GM23338 (cell line): ENCODE results near the gene FCN1. TPM values are rescaled to one million over a fixed set of nuclear protein-coding genes. Genes with fewer than 3 reads are reported as not detected.

ENCODE experiments used
- ATAC-seq: fragments of 200-7000 bp; cut with Tn5 transposase; 3 replicates; pipeline ENCODE4 v1.9.1; 2020
- DNase-seq: peaks from one replicate; pipeline ENCODE4 v3.0.0-alpha.2; 2015; ENCODE audit warnings: low spot score
- H2AFZ ChIP-seq: fragments of 200-600 bp; sonication (generic); 2 replicates; pipeline ENCODE4 v1.8.0; 2016; ENCODE audit warnings: antibody characterized with exemption, mild to moderate bottlenecking, moderate library complexity
- H3F3A ChIP-seq: fragments of 200-600 bp; sonication (generic); replicated peaks from 2 replicates; pipeline ENCODE4 v1.8.0; 2017; ENCODE audit warnings: antibody characterized with exemption, mixed run types, low read depth
- H3K27ac ChIP-seq: fragments of 200-600 bp; sonication (generic); 2 replicates; pipeline ENCODE4 v1.6.1; 2016; ENCODE audit warnings: low read depth
- H3K27me3 ChIP-seq: fragments of 200-600 bp; sonication (generic); 2 replicates; pipeline ENCODE4 v1.8.0; 2016; ENCODE audit warnings: mild to moderate bottlenecking, mixed run types, moderate library complexity; ENCODE audit not compliant: insufficient read depth
- H3K36me3 ChIP-seq: fragments of 200-600 bp; sonication (generic); 2 replicates; pipeline ENCODE4 v1.8.0; 2016; ENCODE audit warnings: mild to moderate bottlenecking; ENCODE audit not compliant: insufficient read depth
- H3K4me1 ChIP-seq: fragments of 200-600 bp; sonication (generic); 2 replicates; pipeline ENCODE4 v1.8.0; 2016; ENCODE audit warnings: mild to moderate bottlenecking, moderate library complexity; ENCODE audit not compliant: insufficient read depth
- H3K4me2 ChIP-seq: fragments of 200-600 bp; sonication (generic); 2 replicates; pipeline ENCODE4 v1.7.1; 2017; ENCODE audit warnings: mixed run types
- H3K4me3 ChIP-seq: fragments of 200-600 bp; sonication (generic); 2 replicates; pipeline ENCODE4 v1.6.1; 2016; ENCODE audit warnings: mixed run types
- H3K79me2 ChIP-seq: fragments of 200-600 bp; sonication (generic); replicated peaks from 2 replicates; pipeline ENCODE4 v1.8.0; 2017; ENCODE audit warnings: mild to moderate bottlenecking; ENCODE audit not compliant: insufficient read depth
- H3K9me2 ChIP-seq: fragments of 200-600 bp; sonication (generic); 2 replicates; pipeline ENCODE4 v1.8.0; 2017; ENCODE audit not compliant: insufficient read depth
- H4K20me1 ChIP-seq: fragments of 200-600 bp; sonication (generic); replicated peaks from 2 replicates; pipeline ENCODE4 v1.8.0; 2017; ENCODE audit warnings: mild to moderate bottlenecking; ENCODE audit not compliant: insufficient read depth
- H3K27ac Mint-ChIP-seq: 2 replicates; pipeline ENCODE4 v1.8.0; 2020; ENCODE audit warnings: inconsistent platforms, mild to moderate bottlenecking, moderate library complexity, mixed read lengths
- H3K27me3 Mint-ChIP-seq: 3 replicates; pipeline ENCODE4 v1.8.0; 2022; ENCODE audit warnings: low read depth, mild to moderate bottlenecking, moderate library complexity, mixed read lengths, inconsistent platforms; ENCODE audit not compliant: insufficient read depth, poor library complexity
- H3K36me3 Mint-ChIP-seq: 3 replicates; pipeline ENCODE4 v1.8.0; 2021; ENCODE audit warnings: low read depth, mild to moderate bottlenecking, inconsistent platforms, moderate library complexity, mixed read lengths
- H3K4me1 Mint-ChIP-seq: 3 replicates; pipeline ENCODE4 v1.8.0; 2020; ENCODE audit warnings: mild to moderate bottlenecking, inconsistent platforms, mixed read lengths
- H3K4me3 Mint-ChIP-seq: 3 replicates; pipeline ENCODE4 v1.8.0; 2021; ENCODE audit warnings: moderate library complexity, mild to moderate bottlenecking, inconsistent platforms, mixed read lengths
- H3K9me3 Mint-ChIP-seq: 3 replicates; pipeline ENCODE4 v1.8.0; 2020; ENCODE audit warnings: moderate library complexity, mild to moderate bottlenecking, inconsistent platforms, mixed read lengths
- CREB1 ChIP-seq: fragments of 250-450 bp; sonication (Bioruptor Pico); IDR thresholded peaks from 2 replicates; pipeline ENCODE4 v1.5.0; 2020; ENCODE audit warnings: low read depth, mild to moderate bottlenecking, moderate library complexity
- EZH2 ChIP-seq: fragments of 200-600 bp; sonication (generic); IDR thresholded peaks from one replicate; pipeline ENCODE4 v1.8.0; 2017; ENCODE audit warnings: antibody characterized with exemption, mild to moderate bottlenecking, low read depth; ENCODE audit not compliant: unreplicated experiment
- EZH2phosphoT487 ChIP-seq: fragments of 200-600 bp; sonication (generic); IDR thresholded peaks from one replicate; pipeline ENCODE4 v1.8.1; 2018; ENCODE audit warnings: antibody characterized with exemption; ENCODE audit not compliant: unreplicated experiment
- JUNB ChIP-seq: IDR thresholded peaks from one replicate; pipeline ENCODE4 v1.6.1; 2016; ENCODE audit warnings: antibody characterized with exemption; ENCODE audit not compliant: unreplicated experiment
- NANOG ChIP-seq: IDR thresholded peaks from 2 replicates; pipeline ENCODE4 v1.6.1; 2016; ENCODE audit warnings: antibody characterized with exemption, borderline replicate concordance
- POLR2AphosphoS5 ChIP-seq: IDR thresholded peaks from 2 replicates; pipeline ENCODE4 v1.6.1; 2016; ENCODE audit warnings: antibody characterized with exemption, low read depth
- STAT1 ChIP-seq: IDR thresholded peaks from one replicate; pipeline ENCODE4 v1.6.1; 2016; ENCODE audit warnings: antibody characterized with exemption; ENCODE audit not compliant: unreplicated experiment
- ZNF114 ChIP-seq: fragments of 250-450 bp; sonication (Bioruptor Pico); IDR thresholded peaks from 2 replicates; pipeline ENCODE4 v1.5.0; 2020; ENCODE audit warnings: mild to moderate bottlenecking, moderate library complexity
- ZNF331 ChIP-seq: fragments of 250-450 bp; sonication (Bioruptor Pico); IDR thresholded peaks from 2 replicates; pipeline ENCODE4 v1.5.0; 2020; ENCODE audit warnings: low read depth, mild to moderate bottlenecking, moderate library complexity
- polyA plus RNA-seq: library from polyadenylated mRNA; unstranded; fragments of >200 nt; fragmentation: Nextera tagmentation; extraction: Ambion mirVana; gene quantifications from 2 replicates; pipeline ENCODE4 v1.2.1, GENCODE V29; 2016
- total RNA-seq: library from RNA; depleted of rRNA; stranded (reverse); fragments of >200 nt; shearing (Covaris generic); gene quantifications from 2 replicates; pipeline ENCODE4 v1.2.3, GENCODE V29; 2014
- TF ChIP-seq, protein P1 (sequence below): fragments of 250-450 bp; sonication (Bioruptor Pico); IDR thresholded peaks from 2 replicates; pipeline ENCODE4 v1.5.0; 2020; ENCODE audit warnings: mild to moderate bottlenecking, moderate library complexity
- TF ChIP-seq, protein P2 (sequence below): IDR thresholded peaks from one replicate; pipeline ENCODE4 v1.6.1; 2018; ENCODE audit warnings: antibody characterized with exemption; ENCODE audit not compliant: unreplicated experiment
- TF ChIP-seq, protein P3 (sequence below), 2 experiments: fragments of 200-600 bp in 1 of 2; sonication (generic) in 1 of 2; conservative IDR thresholded peaks; 2 replicates each; pipeline versions ENCODE4 v1.5.1 to v1.6.1; 2016 to 2017; ENCODE audit warnings: antibody characterized with exemption in 2 of 2, low read depth in 2 of 2, mild to moderate bottlenecking in 2 of 2, moderate library complexity in 1 of 2
- TF ChIP-seq, protein P4 (sequence below): IDR thresholded peaks from 2 replicates; pipeline ENCODE4 v1.6.1; 2016; ENCODE audit warnings: antibody characterized with exemption

The FCN1 gene
- total and polyA plus RNA-seq, 2 experiments from 2014 or later = not detected

DNA sequence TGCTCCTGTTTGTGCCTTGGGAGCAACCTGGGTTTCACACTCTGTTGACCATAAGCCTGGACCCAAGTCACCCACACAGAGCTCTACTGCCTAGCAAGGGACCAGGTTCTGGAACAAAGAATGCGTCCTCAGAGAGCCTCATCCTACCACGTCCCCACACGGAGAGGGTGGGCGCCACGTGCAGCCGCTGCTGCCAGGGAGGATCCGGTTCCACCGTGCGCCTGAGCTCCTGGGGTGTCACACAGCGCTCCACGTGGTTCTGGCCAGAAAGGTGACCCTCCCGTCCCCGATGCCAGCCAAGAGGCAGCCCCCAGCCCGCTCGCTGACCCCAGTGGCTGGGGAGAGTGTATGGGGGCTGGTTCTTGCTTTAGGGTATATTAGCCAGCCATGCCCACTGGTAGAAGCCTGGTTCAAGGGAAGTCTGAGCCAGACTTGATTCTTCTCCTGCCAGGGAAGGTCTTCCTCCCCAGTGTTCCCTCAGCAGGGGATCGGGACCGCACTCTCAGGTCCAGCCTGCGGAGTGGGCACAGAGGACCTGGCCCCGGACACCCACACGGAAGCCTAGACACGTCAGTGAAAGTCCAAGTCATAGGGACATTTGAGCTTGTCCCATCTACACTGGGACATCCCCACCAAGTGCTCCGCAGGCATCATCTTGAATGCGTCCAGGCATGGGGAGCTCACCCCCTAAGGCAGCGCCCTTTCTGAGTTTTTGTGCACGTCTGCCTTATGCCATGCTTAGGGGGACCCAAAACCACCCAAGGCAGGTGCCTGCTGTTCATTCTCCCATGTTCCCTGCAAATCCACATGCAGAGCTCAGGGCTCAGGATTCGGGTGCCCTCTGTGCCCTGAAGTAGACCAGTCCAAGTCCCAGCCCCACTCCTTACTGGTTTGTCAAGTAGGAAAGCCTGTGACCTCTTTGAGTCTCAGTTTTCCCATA is 2.4 kb downstream of the FCN1 start:
- H4K20me1 ChIP-seq = no peaks in the 10 kb centered on the region
- H3K79me2 ChIP-seq = no peaks in the 10 kb centered on the region
- H3K4me1 Mint-ChIP-seq = no peaks in the 10 kb centered on the region
- no peak overlapping the region for H3K4me3 ChIP-seq
- H3K9me3 Mint-ChIP-seq = peaks cover 15% of the 10 kb centered on the region
- peaks cover 5% of the 10 kb centered on the region for H3K27me3 Mint-ChIP-seq
- no peak for DNase-seq
- no peaks in the 10 kb centered on the region for H3K36me3 ChIP-seq
- no peak overlapping the region for H3K27ac Mint-ChIP-seq
- H3K27ac ChIP-seq = no peak overlapping the region
- H3K27me3 ChIP-seq = no peaks in the 10 kb centered on the region
- H2AFZ ChIP-seq = no peak overlapping the region
- H3K4me2 ChIP-seq = no peak overlapping the region
- no peak overlapping the region for H3K4me3 Mint-ChIP-seq
- no peak for ATAC-seq
- H3K9me2 ChIP-seq = no peaks in the 10 kb centered on the region
- no peaks in the 10 kb centered on the region for H3F3A ChIP-seq
- TF ChIP-seq POLR2AphosphoS5 = no peak
- TF ChIP-seq, protein P1, sequence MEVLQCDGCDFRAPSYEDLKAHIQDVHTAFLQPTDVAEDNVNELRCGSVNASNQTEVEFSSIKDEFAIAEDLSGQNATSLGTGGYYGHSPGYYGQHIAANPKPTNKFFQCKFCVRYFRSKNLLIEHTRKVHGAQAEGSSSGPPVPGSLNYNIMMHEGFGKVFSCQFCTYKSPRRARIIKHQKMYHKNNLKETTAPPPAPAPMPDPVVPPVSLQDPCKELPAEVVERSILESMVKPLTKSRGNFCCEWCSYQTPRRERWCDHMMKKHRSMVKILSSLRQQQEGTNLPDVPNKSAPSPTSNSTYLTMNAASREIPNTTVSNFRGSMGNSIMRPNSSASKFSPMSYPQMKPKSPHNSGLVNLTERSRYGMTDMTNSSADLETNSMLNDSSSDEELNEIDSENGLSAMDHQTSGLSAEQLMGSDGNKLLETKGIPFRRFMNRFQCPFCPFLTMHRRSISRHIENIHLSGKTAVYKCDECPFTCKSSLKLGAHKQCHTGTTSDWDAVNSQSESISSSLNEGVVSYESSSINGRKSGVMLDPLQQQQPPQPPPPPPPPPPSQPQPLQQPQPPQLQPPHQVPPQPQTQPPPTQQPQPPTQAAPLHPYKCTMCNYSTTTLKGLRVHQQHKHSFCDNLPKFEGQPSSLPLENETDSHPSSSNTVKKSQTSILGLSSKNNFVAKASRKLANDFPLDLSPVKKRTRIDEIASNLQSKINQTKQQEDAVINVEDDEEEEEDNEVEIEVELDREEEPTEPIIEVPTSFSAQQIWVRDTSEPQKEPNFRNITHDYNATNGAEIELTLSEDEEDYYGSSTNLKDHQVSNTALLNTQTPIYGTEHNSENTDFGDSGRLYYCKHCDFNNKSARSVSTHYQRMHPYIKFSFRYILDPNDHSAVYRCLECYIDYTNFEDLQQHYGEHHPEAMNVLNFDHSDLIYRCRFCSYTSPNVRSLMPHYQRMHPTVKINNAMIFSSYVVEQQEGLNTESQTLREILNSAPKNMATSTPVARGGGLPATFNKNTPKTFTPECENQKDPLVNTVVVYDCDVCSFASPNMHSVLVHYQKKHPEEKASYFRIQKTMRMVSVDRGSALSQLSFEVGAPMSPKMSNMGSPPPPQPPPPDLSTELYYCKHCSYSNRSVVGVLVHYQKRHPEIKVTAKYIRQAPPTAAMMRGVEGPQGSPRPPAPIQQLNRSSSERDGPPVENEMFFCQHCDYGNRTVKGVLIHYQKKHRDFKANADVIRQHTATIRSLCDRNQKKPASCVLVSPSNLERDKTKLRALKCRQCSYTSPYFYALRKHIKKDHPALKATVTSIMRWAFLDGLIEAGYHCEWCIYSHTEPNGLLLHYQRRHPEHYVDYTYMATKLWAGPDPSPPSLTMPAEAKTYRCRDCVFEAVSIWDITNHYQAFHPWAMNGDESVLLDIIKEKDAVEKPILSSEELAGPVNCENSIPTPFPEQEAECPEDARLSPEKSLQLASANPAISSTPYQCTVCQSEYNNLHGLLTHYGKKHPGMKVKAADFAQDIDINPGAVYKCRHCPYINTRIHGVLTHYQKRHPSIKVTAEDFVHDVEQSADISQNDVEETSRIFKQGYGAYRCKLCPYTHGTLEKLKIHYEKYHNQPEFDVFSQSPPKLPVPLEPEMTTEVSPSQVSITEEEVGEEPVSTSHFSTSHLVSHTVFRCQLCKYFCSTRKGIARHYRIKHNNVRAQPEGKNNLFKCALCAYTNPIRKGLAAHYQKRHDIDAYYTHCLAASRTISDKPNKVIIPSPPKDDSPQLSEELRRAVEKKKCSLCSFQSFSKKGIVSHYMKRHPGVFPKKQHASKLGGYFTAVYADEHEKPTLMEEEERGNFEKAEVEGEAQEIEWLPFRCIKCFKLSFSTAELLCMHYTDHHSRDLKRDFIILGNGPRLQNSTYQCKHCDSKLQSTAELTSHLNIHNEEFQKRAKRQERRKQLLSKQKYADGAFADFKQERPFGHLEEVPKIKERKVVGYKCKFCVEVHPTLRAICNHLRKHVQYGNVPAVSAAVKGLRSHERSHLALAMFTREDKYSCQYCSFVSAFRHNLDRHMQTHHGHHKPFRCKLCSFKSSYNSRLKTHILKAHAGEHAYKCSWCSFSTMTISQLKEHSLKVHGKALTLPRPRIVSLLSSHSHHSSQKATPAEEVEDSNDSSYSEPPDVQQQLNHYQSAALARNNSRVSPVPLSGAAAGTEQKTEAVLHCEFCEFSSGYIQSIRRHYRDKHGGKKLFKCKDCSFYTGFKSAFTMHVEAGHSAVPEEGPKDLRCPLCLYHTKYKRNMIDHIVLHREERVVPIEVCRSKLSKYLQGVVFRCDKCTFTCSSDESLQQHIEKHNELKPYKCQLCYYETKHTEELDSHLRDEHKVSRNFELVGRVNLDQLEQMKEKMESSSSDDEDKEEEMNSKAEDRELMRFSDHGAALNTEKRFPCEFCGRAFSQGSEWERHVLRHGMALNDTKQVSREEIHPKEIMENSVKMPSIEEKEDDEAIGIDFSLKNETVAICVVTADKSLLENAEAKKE (CRISPR knock-in tag) = no peak
- TF ChIP-seq, protein P2, sequence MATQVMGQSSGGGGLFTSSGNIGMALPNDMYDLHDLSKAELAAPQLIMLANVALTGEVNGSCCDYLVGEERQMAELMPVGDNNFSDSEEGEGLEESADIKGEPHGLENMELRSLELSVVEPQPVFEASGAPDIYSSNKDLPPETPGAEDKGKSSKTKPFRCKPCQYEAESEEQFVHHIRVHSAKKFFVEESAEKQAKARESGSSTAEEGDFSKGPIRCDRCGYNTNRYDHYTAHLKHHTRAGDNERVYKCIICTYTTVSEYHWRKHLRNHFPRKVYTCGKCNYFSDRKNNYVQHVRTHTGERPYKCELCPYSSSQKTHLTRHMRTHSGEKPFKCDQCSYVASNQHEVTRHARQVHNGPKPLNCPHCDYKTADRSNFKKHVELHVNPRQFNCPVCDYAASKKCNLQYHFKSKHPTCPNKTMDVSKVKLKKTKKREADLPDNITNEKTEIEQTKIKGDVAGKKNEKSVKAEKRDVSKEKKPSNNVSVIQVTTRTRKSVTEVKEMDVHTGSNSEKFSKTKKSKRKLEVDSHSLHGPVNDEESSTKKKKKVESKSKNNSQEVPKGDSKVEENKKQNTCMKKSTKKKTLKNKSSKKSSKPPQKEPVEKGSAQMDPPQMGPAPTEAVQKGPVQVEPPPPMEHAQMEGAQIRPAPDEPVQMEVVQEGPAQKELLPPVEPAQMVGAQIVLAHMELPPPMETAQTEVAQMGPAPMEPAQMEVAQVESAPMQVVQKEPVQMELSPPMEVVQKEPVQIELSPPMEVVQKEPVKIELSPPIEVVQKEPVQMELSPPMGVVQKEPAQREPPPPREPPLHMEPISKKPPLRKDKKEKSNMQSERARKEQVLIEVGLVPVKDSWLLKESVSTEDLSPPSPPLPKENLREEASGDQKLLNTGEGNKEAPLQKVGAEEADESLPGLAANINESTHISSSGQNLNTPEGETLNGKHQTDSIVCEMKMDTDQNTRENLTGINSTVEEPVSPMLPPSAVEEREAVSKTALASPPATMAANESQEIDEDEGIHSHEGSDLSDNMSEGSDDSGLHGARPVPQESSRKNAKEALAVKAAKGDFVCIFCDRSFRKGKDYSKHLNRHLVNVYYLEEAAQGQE = no peak
- no peak for TF ChIP-seq EZH2phosphoT487
- TF ChIP-seq, protein P3, sequence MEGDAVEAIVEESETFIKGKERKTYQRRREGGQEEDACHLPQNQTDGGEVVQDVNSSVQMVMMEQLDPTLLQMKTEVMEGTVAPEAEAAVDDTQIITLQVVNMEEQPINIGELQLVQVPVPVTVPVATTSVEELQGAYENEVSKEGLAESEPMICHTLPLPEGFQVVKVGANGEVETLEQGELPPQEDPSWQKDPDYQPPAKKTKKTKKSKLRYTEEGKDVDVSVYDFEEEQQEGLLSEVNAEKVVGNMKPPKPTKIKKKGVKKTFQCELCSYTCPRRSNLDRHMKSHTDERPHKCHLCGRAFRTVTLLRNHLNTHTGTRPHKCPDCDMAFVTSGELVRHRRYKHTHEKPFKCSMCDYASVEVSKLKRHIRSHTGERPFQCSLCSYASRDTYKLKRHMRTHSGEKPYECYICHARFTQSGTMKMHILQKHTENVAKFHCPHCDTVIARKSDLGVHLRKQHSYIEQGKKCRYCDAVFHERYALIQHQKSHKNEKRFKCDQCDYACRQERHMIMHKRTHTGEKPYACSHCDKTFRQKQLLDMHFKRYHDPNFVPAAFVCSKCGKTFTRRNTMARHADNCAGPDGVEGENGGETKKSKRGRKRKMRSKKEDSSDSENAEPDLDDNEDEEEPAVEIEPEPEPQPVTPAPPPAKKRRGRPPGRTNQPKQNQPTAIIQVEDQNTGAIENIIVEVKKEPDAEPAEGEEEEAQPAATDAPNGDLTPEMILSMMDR (conservative IDR thresholded peaks at IDR 0.05; ENCODE audit: low read depth in 2 of 2) = no peak
- TF ChIP-seq STAT1 = no peak
- no peak for TF ChIP-seq JUNB
- TF ChIP-seq ZNF114 (CRISPR knock-in tag) = no peak
- no peak for TF ChIP-seq ZNF331 (CRISPR knock-in tag)
- TF ChIP-seq EZH2 = no peak
- no peak for TF ChIP-seq CREB1 (CRISPR knock-in tag)
- TF ChIP-seq NANOG = no peak
- TF ChIP-seq, protein P4, sequence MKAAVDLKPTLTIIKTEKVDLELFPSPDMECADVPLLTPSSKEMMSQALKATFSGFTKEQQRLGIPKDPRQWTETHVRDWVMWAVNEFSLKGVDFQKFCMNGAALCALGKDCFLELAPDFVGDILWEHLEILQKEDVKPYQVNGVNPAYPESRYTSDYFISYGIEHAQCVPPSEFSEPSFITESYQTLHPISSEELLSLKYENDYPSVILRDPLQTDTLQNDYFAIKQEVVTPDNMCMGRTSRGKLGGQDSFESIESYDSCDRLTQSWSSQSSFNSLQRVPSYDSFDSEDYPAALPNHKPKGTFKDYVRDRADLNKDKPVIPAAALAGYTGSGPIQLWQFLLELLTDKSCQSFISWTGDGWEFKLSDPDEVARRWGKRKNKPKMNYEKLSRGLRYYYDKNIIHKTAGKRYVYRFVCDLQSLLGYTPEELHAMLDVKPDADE = no peak
- no peaks in the 10 kb centered on the region for H3K4me1 ChIP-seq
- H3K36me3 Mint-ChIP-seq = peaks cover 4% of the 10 kb centered on the region; the same call in 2 of the 3 replicates
